SK-N-SH (cell line): ENCODE data around the gene SGCA. TPM values are rescaled to one million over a fixed set of nuclear protein-coding genes. Genes with fewer than 3 reads are reported as not detected.

Source experiments
- CTCF ChIA-PET: fragments of 300-600, 350-600 bp; formaldehyde crosslinking; extraction: SDS; loops from one replicate; lab custom pipeline; 2021; lab: Yijun Ruan, JAX
- POLR2A ChIA-PET: fragments of 350-600 bp; sonication (Branson Sonifier 250); formaldehyde crosslinking; extraction: SDS; loops from one replicate; lab custom pipeline; 2020; ENCODE audit warnings: antibody characterized with exemption, inconsistent platforms; lab: Yijun Ruan, JAX
- DNase-seq: peaks from one replicate; pipeline ENCODE4 v3.0.0; 2012
- H2AFZ ChIP-seq: fragments of 200-600 bp; sonication (generic); 2 replicates; pipeline ENCODE4 v1.8.1; 2016; ENCODE audit warnings: antibody characterized with exemption, mild to moderate bottlenecking, low read depth
- H3F3A ChIP-seq: fragments of 200-600 bp; sonication (generic); replicated peaks from 2 replicates; pipeline ENCODE3; 2016; ENCODE audit warnings: antibody characterized with exemption, mild to moderate bottlenecking; ENCODE audit not compliant: insufficient read depth
- H3K27ac ChIP-seq, 2 experiments: fragments of 200-500 bp in 1 of 2; fragments of 200-600 bp in 1 of 2; sonication (Bioruptor generic) in 1 of 2; sonication (generic), shearing (Covaris generic) in 1 of 2; 2 replicates each; pipeline versions ENCODE4 v1.5.1 to v1.6.1; 2014 to 2016; ENCODE audit warnings: low read depth in 2 of 2, inconsistent platforms in 1 of 2, low read length in 1 of 2, mild to moderate bottlenecking in 1 of 2, mixed read lengths in 1 of 2
- H3K27me3 ChIP-seq: fragments of 200-600 bp; sonication (generic), shearing (Covaris generic); 2 replicates; pipeline ENCODE4 v1.6.1; 2016; ENCODE audit warnings: mixed run types; ENCODE audit not compliant: insufficient read depth
- H3K36me3 ChIP-seq, 2 experiments: fragments of 200-500 bp in 1 of 2; fragments of 200-600 bp in 1 of 2; sonication (Bioruptor generic) in 1 of 2; sonication (generic) in 1 of 2; replicated peaks in 1 of 2; 2 replicates each; pipeline versions ENCODE3 to v1.5.1; 2014 to 2016; ENCODE audit warnings: low read length in 1 of 2, mild to moderate bottlenecking in 1 of 2; ENCODE audit not compliant: insufficient read depth in 2 of 2, control insufficient read depth in 1 of 2
- H3K4me1 ChIP-seq, 2 experiments: fragments of 200-500 bp in 1 of 2; fragments of 200-600 bp in 1 of 2; sonication (Bioruptor generic) in 1 of 2; sonication (generic), shearing (Covaris generic) in 1 of 2; 2 replicates each; pipeline versions ENCODE4 v1.5.1 to v1.6.1; 2014 to 2016; ENCODE audit warnings: low read depth in 1 of 2, low read length in 1 of 2, mixed run types in 1 of 2; ENCODE audit not compliant: insufficient read depth in 2 of 2, control insufficient read depth in 1 of 2
- H3K4me2 ChIP-seq: fragments of 200-600 bp; sonication (generic), shearing (Covaris generic); 2 replicates; pipeline ENCODE4 v1.6.1; 2017; ENCODE audit warnings: mixed run types
- H3K4me3 ChIP-seq, 2 experiments: fragments of 200-500 bp in 1 of 2; fragments of 200-600 bp in 1 of 2; sonication (Bioruptor generic) in 1 of 2; sonication (generic), shearing (Covaris generic) in 1 of 2; 2 replicates each; pipeline versions ENCODE4 v1.5.1 to v1.8.1; 2014 to 2016; ENCODE audit warnings: low read depth in 2 of 2, inconsistent platforms in 1 of 2, low read length in 1 of 2, mild to moderate bottlenecking in 1 of 2, mixed read lengths in 1 of 2, moderate library complexity in 1 of 2
- H3K79me2 ChIP-seq: fragments of 200-600 bp; sonication (generic); 2 replicates; pipeline ENCODE4 v1.8.1; 2017; ENCODE audit warnings: mild to moderate bottlenecking; ENCODE audit not compliant: insufficient read depth
- H3K9ac ChIP-seq: fragments of 200-600 bp; sonication (generic); 2 replicates; pipeline ENCODE4 v1.6.1; 2017; ENCODE audit warnings: mixed run types
- H3K9me2 ChIP-seq: fragments of 200-600 bp; sonication (generic); 2 replicates; pipeline ENCODE4 v1.6.1; 2017; ENCODE audit warnings: mixed run types
- H3K9me3 ChIP-seq: fragments of 200-600 bp; sonication (generic); 2 replicates; pipeline ENCODE4 v1.6.1; 2017; ENCODE audit warnings: mixed run types, mild to moderate bottlenecking, moderate library complexity
- H4K20me1 ChIP-seq: fragments of 200-600 bp; sonication (generic); 2 replicates; pipeline ENCODE4 v1.6.1; 2017; ENCODE audit warnings: mild to moderate bottlenecking, mixed run types; ENCODE audit not compliant: insufficient read depth
- CHD2 ChIP-seq: fragments of 150-350 bp; IDR thresholded peaks from 2 replicates; pipeline ENCODE4 v1.6.1; 2018; ENCODE audit warnings: low read length; ENCODE audit not compliant: partially characterized antibody
- FOXJ3 ChIP-seq: sonication (generic); formaldehyde crosslinking; IDR thresholded peaks from 2 replicates; pipeline ENCODE4 v1.5.1; 2020; ENCODE audit warnings: mild to moderate bottlenecking, missing genetic modification reagents
- JUND ChIP-seq: IDR thresholded peaks from 2 replicates; pipeline ENCODE4 v1.4.0; 2012
- MEF2A ChIP-seq: IDR thresholded peaks from 2 replicates; pipeline ENCODE4 v1.4.0; 2012; ENCODE audit warnings: low read depth, borderline replicate concordance
- MXI1 ChIP-seq: IDR thresholded peaks from 2 replicates; pipeline ENCODE4 v1.6.1; 2012; ENCODE audit warnings: mild to moderate bottlenecking, low read depth, low read length, improper control_type of control experiment
- NFIC ChIP-seq: IDR thresholded peaks from 2 replicates; pipeline ENCODE4 v1.4.0; 2012; ENCODE audit warnings: borderline replicate concordance
- NRF1 ChIP-seq: IDR thresholded peaks from 2 replicates; pipeline ENCODE4 v1.6.1; 2012; ENCODE audit warnings: low read depth, mild to moderate bottlenecking, low read length
- POLR2AphosphoS5 ChIP-seq: IDR thresholded peaks from 2 replicates; pipeline ENCODE4 v1.6.1; 2012; ENCODE audit warnings: low read depth, low read length
- TAF1 ChIP-seq: IDR thresholded peaks from 2 replicates; pipeline ENCODE4 v1.6.1; 2012; ENCODE audit warnings: low read depth, mild to moderate bottlenecking, low read length, moderate library complexity, borderline replicate concordance
- YY1 ChIP-seq: IDR thresholded peaks from 2 replicates; pipeline ENCODE4 v1.4.0; 2012; ENCODE audit warnings: low read depth, mild to moderate bottlenecking
- WGBS: methylation state at CpG from one replicate; pipeline ENCODE4 v1.1.6; 2017; ENCODE audit warnings: low lambda C conversion rate; 5-methylcytosine and 5-hydroxymethylcytosine counted together
- polyA plus RNA-seq, 3 experiments: library from polyadenylated mRNA; depleted of rRNA; stranded (reverse); fragments of >200 nt; gene quantifications; 2 replicates each; pipeline ENCODE4 v1.2.3, GENCODE V29; 2012
- TF ChIP-seq, protein P1 (sequence below): IDR thresholded peaks from 2 replicates; pipeline ENCODE4 v1.4.0; 2012; ENCODE audit warnings: low read depth, borderline replicate concordance
- TF ChIP-seq, protein P2 (sequence below): IDR thresholded peaks from 2 replicates; pipeline ENCODE4 v1.4.0; 2012; ENCODE audit warnings: low read depth, borderline replicate concordance
- TF ChIP-seq, protein P3 (sequence below): fragments of 150-350 bp; IDR thresholded peaks from 2 replicates; pipeline ENCODE4 v1.6.1; 2017; ENCODE audit warnings: antibody characterized with exemption, low read length, low read depth, borderline replicate concordance

The SGCA gene
- polyA plus RNA-seq, 1 of the 3 experiments (the other 2 are of a cell fraction) = not detected

- TF ChIP-seq, protein P1, sequence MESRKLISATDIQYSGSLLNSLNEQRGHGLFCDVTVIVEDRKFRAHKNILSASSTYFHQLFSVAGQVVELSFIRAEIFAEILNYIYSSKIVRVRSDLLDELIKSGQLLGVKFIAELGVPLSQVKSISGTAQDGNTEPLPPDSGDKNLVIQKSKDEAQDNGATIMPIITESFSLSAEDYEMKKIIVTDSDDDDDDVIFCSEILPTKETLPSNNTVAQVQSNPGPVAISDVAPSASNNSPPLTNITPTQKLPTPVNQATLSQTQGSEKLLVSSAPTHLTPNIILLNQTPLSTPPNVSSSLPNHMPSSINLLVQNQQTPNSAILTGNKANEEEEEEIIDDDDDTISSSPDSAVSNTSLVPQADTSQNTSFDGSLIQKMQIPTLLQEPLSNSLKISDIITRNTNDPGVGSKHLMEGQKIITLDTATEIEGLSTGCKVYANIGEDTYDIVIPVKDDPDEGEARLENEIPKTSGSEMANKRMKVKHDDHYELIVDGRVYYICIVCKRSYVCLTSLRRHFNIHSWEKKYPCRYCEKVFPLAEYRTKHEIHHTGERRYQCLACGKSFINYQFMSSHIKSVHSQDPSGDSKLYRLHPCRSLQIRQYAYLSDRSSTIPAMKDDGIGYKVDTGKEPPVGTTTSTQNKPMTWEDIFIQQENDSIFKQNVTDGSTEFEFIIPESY = no peak
- no peak for TF ChIP-seq NFIC
- no peak for TF ChIP-seq MEF2A
- TF ChIP-seq, protein P2, sequence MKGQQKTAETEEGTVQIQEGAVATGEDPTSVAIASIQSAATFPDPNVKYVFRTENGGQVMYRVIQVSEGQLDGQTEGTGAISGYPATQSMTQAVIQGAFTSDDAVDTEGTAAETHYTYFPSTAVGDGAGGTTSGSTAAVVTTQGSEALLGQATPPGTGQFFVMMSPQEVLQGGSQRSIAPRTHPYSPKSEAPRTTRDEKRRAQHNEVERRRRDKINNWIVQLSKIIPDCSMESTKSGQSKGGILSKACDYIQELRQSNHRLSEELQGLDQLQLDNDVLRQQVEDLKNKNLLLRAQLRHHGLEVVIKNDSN = no peak; the same call in 1 of the 2 replicates
- no peak; the same call in none of the 2 replicates for TF ChIP-seq MXI1
- TF ChIP-seq JUND = no peak
- TF ChIP-seq TAF1 = no peak
- no peak for TF ChIP-seq FOXJ3
- TF ChIP-seq POLR2AphosphoS5 = no peak
- TF ChIP-seq, protein P3, sequence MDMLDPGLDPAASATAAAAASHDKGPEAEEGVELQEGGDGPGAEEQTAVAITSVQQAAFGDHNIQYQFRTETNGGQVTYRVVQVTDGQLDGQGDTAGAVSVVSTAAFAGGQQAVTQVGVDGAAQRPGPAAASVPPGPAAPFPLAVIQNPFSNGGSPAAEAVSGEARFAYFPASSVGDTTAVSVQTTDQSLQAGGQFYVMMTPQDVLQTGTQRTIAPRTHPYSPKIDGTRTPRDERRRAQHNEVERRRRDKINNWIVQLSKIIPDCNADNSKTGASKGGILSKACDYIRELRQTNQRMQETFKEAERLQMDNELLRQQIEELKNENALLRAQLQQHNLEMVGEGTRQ = no peak
- TF ChIP-seq YY1 = no peak
- TF ChIP-seq NRF1 = no peak
- TF ChIP-seq, all 33 proteins: peak for 5
Measured at GRCh38 chr17:50148226-50149090, 17.3 kb upstream of the SGCA start (continued).

DNA sequence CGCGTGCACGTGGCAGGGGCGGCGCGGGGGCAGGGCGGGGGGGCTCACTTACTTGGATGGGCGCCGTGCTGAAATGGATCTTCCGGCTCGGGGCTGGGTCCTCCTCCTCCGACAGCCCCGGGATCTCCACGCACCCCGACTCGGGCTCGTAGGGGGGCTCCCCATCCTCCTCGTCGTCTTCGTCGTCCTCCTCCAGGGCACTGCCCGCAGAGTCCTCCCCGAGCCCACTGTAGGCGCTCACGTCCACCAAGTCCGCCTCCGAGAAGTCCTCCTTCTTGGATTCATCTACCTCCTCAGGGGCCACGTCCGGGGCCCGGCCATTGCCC is 16.8 kb upstream of the SGCA start:
- Histone ChIP-seq H2AFZ (no peak overlapping the region), H3K9ac (peak overlapping the region; percentile 92), H3K4me3 (peak overlapping the region; percentile 66 to 81), H3K9me3 (no peaks in the 10 kb centered on the region), H3K27me3 (no peaks in the 10 kb centered on the region), H3F3A (peaks cover 24% of the 10 kb centered on the region), H4K20me1 (peaks cover 53% of the 10 kb centered on the region), H3K79me2 (peaks cover 66% of the 10 kb centered on the region), H3K36me3 (peaks cover 15 to 18% of the 10 kb centered on the region in 2 experiments), H3K4me2 (peak overlapping the region; percentile 97), H3K9me2 (no peaks in the 10 kb centered on the region), H3K4me1 (peaks cover 27 to 56% of the 10 kb centered on the region in 2 experiments; a peak in 3 of 4 replicates), H3K27ac (peak overlapping the region; percentile 54 to 86)
- DNase-seq = no peak
- ChIA-PET CTCF (interaction anchor here (0.7 to 12.8 kb wide), 12 partner anchors 11 to 61 kb away, joined by 3 to 169 read pairs (median 15); partner anchors contain the start of genes COL1A1 and SAMD14), POLR2A (interaction anchor here (1.3 kb wide), 1 partner anchor 16 kb away, joined by 3 read pairs; no protein-coding TSS in a partner anchor)
- 5% methylated on average over 12 of the region's 30 CpGs for WGBS
- TF ChIP-seq, protein P2 = no peak
- TF ChIP-seq CHD2 = peak; percentile 13
